Measurements from ENCODE around the gene ALK.

- TF ChIP-seq CTCF (conservative IDR thresholded peaks at IDR 0.05; ENCODE audit: low read depth in 2 of 2) (no peak), EZH2phosphoT487 (IDR thresholded peaks at IDR 0.05; ENCODE audit: unreplicated experiment) (no peak), EZH2 (IDR thresholded peaks at IDR 0.05; ENCODE audit: low read depth, unreplicated experiment) (no peak), POLR2AphosphoS5 (IDR thresholded peaks at IDR 0.05; ENCODE audit: low read depth) (no peak), NANOG (IDR thresholded peaks at IDR 0.05; ENCODE audit: borderline replicate concordance) (no peak), STAT1 (IDR thresholded peaks at IDR 0.05; ENCODE audit: unreplicated experiment) (no peak)
- TF ChIP-seq, protein P1, sequence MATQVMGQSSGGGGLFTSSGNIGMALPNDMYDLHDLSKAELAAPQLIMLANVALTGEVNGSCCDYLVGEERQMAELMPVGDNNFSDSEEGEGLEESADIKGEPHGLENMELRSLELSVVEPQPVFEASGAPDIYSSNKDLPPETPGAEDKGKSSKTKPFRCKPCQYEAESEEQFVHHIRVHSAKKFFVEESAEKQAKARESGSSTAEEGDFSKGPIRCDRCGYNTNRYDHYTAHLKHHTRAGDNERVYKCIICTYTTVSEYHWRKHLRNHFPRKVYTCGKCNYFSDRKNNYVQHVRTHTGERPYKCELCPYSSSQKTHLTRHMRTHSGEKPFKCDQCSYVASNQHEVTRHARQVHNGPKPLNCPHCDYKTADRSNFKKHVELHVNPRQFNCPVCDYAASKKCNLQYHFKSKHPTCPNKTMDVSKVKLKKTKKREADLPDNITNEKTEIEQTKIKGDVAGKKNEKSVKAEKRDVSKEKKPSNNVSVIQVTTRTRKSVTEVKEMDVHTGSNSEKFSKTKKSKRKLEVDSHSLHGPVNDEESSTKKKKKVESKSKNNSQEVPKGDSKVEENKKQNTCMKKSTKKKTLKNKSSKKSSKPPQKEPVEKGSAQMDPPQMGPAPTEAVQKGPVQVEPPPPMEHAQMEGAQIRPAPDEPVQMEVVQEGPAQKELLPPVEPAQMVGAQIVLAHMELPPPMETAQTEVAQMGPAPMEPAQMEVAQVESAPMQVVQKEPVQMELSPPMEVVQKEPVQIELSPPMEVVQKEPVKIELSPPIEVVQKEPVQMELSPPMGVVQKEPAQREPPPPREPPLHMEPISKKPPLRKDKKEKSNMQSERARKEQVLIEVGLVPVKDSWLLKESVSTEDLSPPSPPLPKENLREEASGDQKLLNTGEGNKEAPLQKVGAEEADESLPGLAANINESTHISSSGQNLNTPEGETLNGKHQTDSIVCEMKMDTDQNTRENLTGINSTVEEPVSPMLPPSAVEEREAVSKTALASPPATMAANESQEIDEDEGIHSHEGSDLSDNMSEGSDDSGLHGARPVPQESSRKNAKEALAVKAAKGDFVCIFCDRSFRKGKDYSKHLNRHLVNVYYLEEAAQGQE (IDR thresholded peaks at IDR 0.05; ENCODE audit: unreplicated experiment), result no peak
Observed at GRCh38 chr2:29762239-29762638, 159.1 kb downstream of the ALK start.
